Measurements from ENCODE around the gene MAMLD1. TPM values are rescaled to one million over a fixed set of nuclear protein-coding genes. Genes with fewer than 3 reads are reported as not detected.

The MAMLD1 gene
- total RNA-seq, 1 donor from 2014 or later: 3.0 TPM

GRCh38 chrX:150324035-150324728, 38.9 kb upstream of the MAMLD1 start:
- H3K4me3 ChIP-seq (ENCODE audit: low read depth, low read length): no peak overlapping the region
- TF ChIP-seq CTCF (IDR thresholded peaks at IDR 0.05; ENCODE audit: insufficient read depth, low read length, poor library complexity, severe bottlenecking): no peak
- peak; percentile 65 for DNase-seq (ENCODE audit: low read depth)
- H3K36me3 ChIP-seq (ENCODE audit: control insufficient read depth, insufficient read depth, low read length): no peaks in the 10 kb centered on the region
- H3K27me3 ChIP-seq (ENCODE audit: control insufficient read depth, insufficient read depth, low read length): no peaks in the 10 kb centered on the region

GRCh38 chrX:150324919-150325318, 38.2 kb upstream of the MAMLD1 start:
- H3K4me3 ChIP-seq (ENCODE audit: low read depth, low read length): no peak overlapping the region
- no peaks in the 10 kb centered on the region for H3K27me3 ChIP-seq (ENCODE audit: control insufficient read depth, insufficient read depth, low read length)
- DNase-seq (ENCODE audit: low read depth): no peak
- no peaks in the 10 kb centered on the region for H3K36me3 ChIP-seq (ENCODE audit: control insufficient read depth, insufficient read depth, low read length)
- no peak for TF ChIP-seq CTCF (IDR thresholded peaks at IDR 0.05; ENCODE audit: insufficient read depth, low read length, poor library complexity, severe bottlenecking)

GRCh38 chrX:150326541-150327247, 36.4 kb upstream of the MAMLD1 start:
- TF ChIP-seq CTCF (IDR thresholded peaks at IDR 0.05; ENCODE audit: insufficient read depth, low read length, poor library complexity, severe bottlenecking): no peak
- Histone ChIP-seq H3K36me3 (ENCODE audit: control insufficient read depth, insufficient read depth, low read length) (no peaks in the 10 kb centered on the region), H3K4me3 (ENCODE audit: low read depth, low read length) (no peak overlapping the region), H3K27me3 (ENCODE audit: control insufficient read depth, insufficient read depth, low read length) (no peaks in the 10 kb centered on the region)
- no peak for DNase-seq (ENCODE audit: low read depth)

- H3K27me3 ChIP-seq (ENCODE audit: control insufficient read depth, insufficient read depth, low read length): no peaks in the 10 kb centered on the region
- no peak overlapping the region for H3K4me3 ChIP-seq (ENCODE audit: low read depth, low read length)
- H3K36me3 ChIP-seq (ENCODE audit: control insufficient read depth, insufficient read depth, low read length): no peaks in the 10 kb centered on the region
- DNase-seq (ENCODE audit: low read depth): no peak
- TF ChIP-seq CTCF (IDR thresholded peaks at IDR 0.05; ENCODE audit: insufficient read depth, low read length, poor library complexity, severe bottlenecking): no peak
Observed at GRCh38 chrX:150329282-150329681, 33.8 kb upstream of the MAMLD1 start.

GRCh38 chrX:150329868-150330267, 33.2 kb upstream of the MAMLD1 start:
- Histone ChIP-seq H3K36me3 (ENCODE audit: control insufficient read depth, insufficient read depth, low read length) (no peaks in the 10 kb centered on the region), H3K27me3 (ENCODE audit: control insufficient read depth, insufficient read depth, low read length) (no peaks in the 10 kb centered on the region), H3K4me3 (ENCODE audit: low read depth, low read length) (no peak overlapping the region)
- TF ChIP-seq CTCF (IDR thresholded peaks at IDR 0.05; ENCODE audit: insufficient read depth, low read length, poor library complexity, severe bottlenecking): no peak
- DNase-seq (ENCODE audit: low read depth): no peak

All from kidney epithelial cell (primary cell).